ENCODE results near the gene NCCRP1. TPM values are rescaled to one million over a fixed set of nuclear protein-coding genes. Genes with fewer than 3 reads are reported as not detected.
A peak's percentile ranks its signal among the peaks of the same experiment; 100 is the strongest.

Gene NCCRP1
- total RNA-seq, 1 experiment from 2014 or later: 0.46 TPM

GRCh38 chr19:39193803-39194202, 3.0 kb upstream of the NCCRP1 start:
- Histone ChIP-seq H3K27me3 (ENCODE audit: control insufficient read depth, insufficient read depth, low read length) (no peaks in the 10 kb centered on the region), H3K27ac (ENCODE audit: low read length) (no peak overlapping the region), H3K4me1 (ENCODE audit: control insufficient read depth, insufficient read depth, low read length) (peaks cover 12% of the 10 kb centered on the region), H3K4me3 (ENCODE audit: low read depth in 2 of 2, low read length in 2 of 2) (no peak overlapping the region), H3K36me3 (ENCODE audit: control insufficient read depth, insufficient read depth, low read length) (no peaks in the 10 kb centered on the region), H3K9me3 (ENCODE audit: control insufficient read depth, insufficient read depth, low read depth, low read length) (no peaks in the 10 kb centered on the region)
- in situ Hi-C loops (cut with HindIII; ENCODE audit: low pct_unique_long_range_greater_than_20kb, low sequenced_read_pairs): no loop called here
- no TSS peak for BruUV-seq (replicated peaks)
- intact Hi-C loops (cut with micrococcal nuclease; ENCODE audit: unreplicated experiment): no loop called here
- ChIA-PET CTCF (interaction anchor here (0.5 to 1.0 kb wide), 3 partner anchors 9 to 599 kb away, joined by 3 to 5 read pairs (median 4); partner anchors contain the start of gene ZFP36), POLR2A (interaction anchor here (0.6 to 0.8 kb wide), 6 partner anchors 16 to 593 kb away, joined by 3 to 9 read pairs (median 4); no protein-coding TSS in a partner anchor)
- no peak for DNase-seq (ENCODE audit: low read depth, low spot score)
- peak in 1 of 2 experiments; percentile 55; a peak in 1 of 4 replicates for TF ChIP-seq REST (IDR thresholded peaks at IDR 0.05; ENCODE audit: insufficient read depth in 1 of 2, low read depth in 2 of 2, low read length in 1 of 2)
- no peak for TF ChIP-seq TCF7L2 (IDR thresholded peaks at IDR 0.05; ENCODE audit: low read depth, low read length)
- peak; percentile 52 for ATAC-seq

GRCh38 chr19:39194832-39195542, 1.8 kb upstream of the NCCRP1 start:
- DNase-seq (ENCODE audit: low read depth, low spot score) (no peak), ATAC-seq (peak; percentile 32)
- Histone ChIP-seq H3K36me3 (ENCODE audit: control insufficient read depth, insufficient read depth, low read length) (no peaks in the 10 kb centered on the region), H3K4me1 (ENCODE audit: control insufficient read depth, insufficient read depth, low read length) (peaks cover 12% of the 10 kb centered on the region), H3K27ac (ENCODE audit: low read length) (no peak overlapping the region), H3K27me3 (ENCODE audit: control insufficient read depth, insufficient read depth, low read length) (no peaks in the 10 kb centered on the region), H3K4me3 (ENCODE audit: low read depth in 2 of 2, low read length in 2 of 2) (no peak overlapping the region), H3K9me3 (ENCODE audit: control insufficient read depth, insufficient read depth, low read depth, low read length) (no peaks in the 10 kb centered on the region)
- CTCF ChIA-PET: interaction anchor here (0.7 kb wide), 1 partner anchor 147 kb away, joined by 3 read pairs; the partner anchor contains the start of gene SAMD4B
- TF ChIP-seq SIN3A (IDR thresholded peaks at IDR 0.05; ENCODE audit: borderline replicate concordance, insufficient read depth, low read depth, low read length) (no peak), CTCF (IDR thresholded peaks at IDR 0.05) (no peak), REST (IDR thresholded peaks at IDR 0.05; ENCODE audit: insufficient read depth in 1 of 2, low read depth in 2 of 2, low read length in 1 of 2) (no peak), TCF7L2 (IDR thresholded peaks at IDR 0.05; ENCODE audit: low read depth, low read length) (no peak), POLR2AphosphoS5 (IDR thresholded peaks at IDR 0.05; ENCODE audit: low read depth, low read length) (no peak)
- BruUV-seq (replicated peaks): no TSS peak
- in situ Hi-C loops (cut with HindIII; ENCODE audit: low pct_unique_long_range_greater_than_20kb, low sequenced_read_pairs) (no loop called here), intact Hi-C loops (cut with micrococcal nuclease; ENCODE audit: unreplicated experiment) (no loop called here)
- POLR2A ChIA-PET: interaction anchor here (0.5 to 0.6 kb wide), 4 partner anchors 12 to 600 kb away, joined by 3 to 8 read pairs (median 3); partner anchors contain the start of gene TIMM50

All from Panc1 (cell line).